ENCODE data around the gene DHX15. TPM values are rescaled to one million over a fixed set of nuclear protein-coding genes. Genes with fewer than 3 reads are reported as not detected.
"Not testable (repeated sequence)": the region's sequence is repeated elsewhere in the genome, so short reads cannot be mapped to it uniquely, and the experiment has no call there.

Gene DHX15
- total RNA-seq, 1 donor from 2014 or later, result 112 TPM

DNA sequence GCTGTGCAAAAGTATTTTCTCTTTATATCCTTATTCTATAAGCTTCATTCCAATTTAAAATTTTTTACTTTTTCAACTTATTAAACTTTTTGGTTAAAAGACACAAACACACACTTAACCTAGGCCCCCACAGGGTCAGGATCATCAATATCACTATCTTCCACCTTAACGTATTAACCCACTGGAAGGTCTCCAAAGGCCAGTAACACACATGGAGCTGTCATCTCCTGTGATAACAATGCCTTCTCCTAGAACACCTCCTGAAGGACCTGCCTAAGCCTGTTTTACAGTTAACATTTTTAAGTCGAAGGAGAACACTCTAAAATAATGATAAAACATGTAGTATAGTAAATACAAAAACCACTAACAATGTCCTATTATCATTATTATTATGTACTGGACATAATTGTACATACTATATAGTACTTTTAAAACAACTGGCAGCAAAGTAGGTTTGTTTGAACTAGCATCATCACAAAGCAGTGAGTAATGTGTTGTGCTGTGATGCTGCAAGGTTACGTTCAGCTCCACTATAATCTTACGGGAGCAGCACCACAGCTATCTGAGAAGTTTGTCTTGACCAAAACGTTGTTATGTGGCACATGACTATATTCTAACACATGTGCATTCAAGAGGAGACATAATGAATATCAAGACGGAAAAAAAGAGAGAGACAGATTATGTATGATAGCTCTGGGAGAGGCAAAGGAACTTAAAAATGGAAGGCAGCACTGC lies 33.7 kb downstream of the DHX15 start:
- no peak for DNase-seq (ENCODE audit: low spot score)

- DNase-seq (ENCODE audit: low spot score), result no peak
Measured at GRCh38 chr4:24547979-24548378, 36.4 kb downstream of the DHX15 start.

GRCh38 chr4:24544208-24544988 lies 40.0 kb downstream of the DHX15 start:
- DNase-seq (ENCODE audit: low spot score), result no peak

DNA sequence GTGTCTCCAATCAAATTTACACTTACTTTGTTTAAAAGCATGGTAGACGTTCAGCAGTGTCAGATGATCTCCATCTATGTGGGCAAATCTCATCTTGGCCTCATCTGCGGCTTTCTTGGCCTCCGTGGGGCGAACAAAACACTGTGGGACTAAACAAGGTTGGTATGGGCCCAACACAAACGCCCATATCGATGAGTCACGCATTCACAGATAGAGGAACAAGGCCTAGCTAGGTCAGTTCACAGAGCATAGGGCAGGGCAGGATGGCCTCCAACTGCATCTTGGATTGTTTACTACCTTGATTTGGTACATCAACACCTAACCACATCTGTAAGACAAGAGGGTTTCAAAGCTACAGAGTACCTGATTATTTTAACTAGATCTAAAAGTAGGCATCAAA lies 47.3 kb downstream of the DHX15 start:
- DNase-seq (ENCODE audit: low spot score), result no peak

DNA sequence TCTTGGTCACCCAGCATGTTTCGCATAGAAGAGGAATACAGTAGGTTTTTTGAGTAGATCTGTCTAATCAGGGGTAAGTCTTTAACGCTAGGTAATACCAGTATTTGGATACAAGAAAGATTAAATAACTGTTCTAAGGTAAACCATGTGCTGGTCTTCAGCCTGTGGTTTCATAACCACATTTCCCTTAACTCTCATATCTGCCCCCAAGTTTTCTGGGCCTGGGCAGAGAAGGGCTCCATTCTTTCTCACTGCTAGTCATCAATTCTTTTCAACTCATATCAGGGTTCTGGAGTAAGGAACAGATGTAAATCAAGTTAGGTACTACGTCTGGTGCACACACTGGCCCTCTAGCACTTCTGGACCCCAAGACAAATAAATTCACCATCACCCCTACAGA lies 49.0 kb downstream of the DHX15 start:
- DNase-seq (ENCODE audit: low spot score), result no peak

- no peak for DNase-seq (ENCODE audit: low spot score)
Measured at GRCh38 chr4:24533364-24533763, 51.0 kb downstream of the DHX15 start.

DNA sequence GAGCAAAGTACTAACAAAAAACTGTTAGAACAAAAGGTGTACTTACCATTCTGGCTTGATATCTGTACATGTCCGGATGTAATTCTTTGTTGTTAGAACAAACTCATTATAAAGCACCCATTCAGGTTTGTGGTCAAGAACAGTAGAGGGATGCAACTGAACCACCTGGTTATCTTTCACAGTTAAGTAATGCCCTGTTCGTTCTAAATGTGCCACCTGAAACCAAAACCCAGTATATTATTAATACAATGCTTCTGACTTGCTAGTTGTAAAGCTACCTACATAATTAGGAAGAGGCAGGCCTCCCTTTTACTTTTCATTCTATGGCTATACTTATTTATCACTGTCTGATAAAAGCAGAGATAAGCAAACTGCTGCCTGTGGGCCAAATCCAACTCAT lies 54.8 kb downstream of the DHX15 start:
- no peak for DNase-seq (ENCODE audit: low spot score)

GRCh38 chr4:24527371-24527770 lies 57.0 kb downstream of the DHX15 start:
- DNase-seq (ENCODE audit: low spot score), result no peak

- no peak for DNase-seq (ENCODE audit: low spot score)
Measured at GRCh38 chr4:24521544-24521943, 62.8 kb downstream of the DHX15 start.

GRCh38 chr4:24519649-24520048 lies 64.7 kb downstream of the DHX15 start:
- DNase-seq (ENCODE audit: low spot score), result no peak

DNA sequence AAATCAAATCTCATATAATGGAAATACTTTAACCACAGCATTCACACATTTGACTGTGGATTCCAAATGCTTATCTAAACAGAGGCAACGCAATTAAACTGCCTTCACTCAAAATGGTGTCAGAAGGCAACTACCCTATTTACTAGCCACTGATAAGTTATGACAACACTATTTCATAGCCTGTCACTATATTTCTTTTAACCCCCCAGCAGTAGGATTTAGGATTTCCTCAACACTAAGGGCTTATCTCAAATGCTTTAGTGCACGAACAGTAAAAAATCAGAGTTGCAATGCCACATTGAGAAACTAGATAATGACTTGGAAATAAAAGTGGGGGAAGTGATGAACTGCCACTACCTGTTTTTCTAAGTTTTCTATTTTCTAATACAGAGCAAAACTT lies 66.7 kb downstream of the DHX15 start:
- DNase-seq (ENCODE audit: low spot score), result no peak

- DNase-seq (ENCODE audit: low spot score), result no peak
Measured at GRCh38 chr4:24516926-24517325, 67.4 kb downstream of the DHX15 start.

DNA sequence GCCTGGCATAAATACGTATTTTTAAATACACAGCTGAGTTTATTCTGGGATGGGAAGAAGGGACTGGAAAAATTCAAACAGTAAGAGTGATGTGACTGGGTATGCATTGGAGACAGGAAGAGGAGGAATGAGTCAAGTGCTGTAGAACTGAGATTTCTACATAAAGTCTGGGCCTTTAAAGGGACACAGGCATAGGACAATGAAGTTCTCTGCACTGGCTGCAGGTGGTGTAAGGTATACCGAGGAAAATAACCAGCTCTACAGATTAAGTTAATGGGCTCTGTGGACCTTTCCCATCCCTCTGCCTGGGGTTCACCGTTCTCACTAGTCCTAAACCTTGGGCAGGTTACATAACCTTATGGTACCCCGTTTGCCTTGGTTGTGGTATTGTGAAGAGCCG lies 68.7 kb downstream of the DHX15 start:
- DNase-seq (ENCODE audit: low spot score), result no peak

- DNase-seq (ENCODE audit: low spot score), result no peak
Measured at GRCh38 chr4:24514808-24515207, 69.5 kb downstream of the DHX15 start.

DNA sequence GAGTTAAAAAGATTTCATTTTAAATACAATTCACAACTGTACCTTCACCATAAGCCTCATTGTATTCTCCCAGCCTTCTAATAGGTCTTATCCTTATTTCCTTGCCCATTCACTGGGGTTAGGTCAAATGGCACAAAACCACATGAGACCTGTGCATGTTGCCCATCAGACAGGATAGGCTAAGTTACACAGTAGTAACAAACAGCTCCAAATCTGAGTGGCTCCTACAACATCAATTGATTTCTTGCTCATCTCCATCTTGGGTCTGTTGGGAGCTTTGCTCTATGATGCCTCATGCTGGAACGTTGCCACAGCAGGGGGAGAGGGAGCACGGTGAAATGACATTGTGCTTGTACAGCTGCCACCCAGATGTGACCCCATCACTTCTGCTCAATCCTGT lies 70.6 kb downstream of the DHX15 start:
- no peak for DNase-seq (ENCODE audit: low spot score)

DNA sequence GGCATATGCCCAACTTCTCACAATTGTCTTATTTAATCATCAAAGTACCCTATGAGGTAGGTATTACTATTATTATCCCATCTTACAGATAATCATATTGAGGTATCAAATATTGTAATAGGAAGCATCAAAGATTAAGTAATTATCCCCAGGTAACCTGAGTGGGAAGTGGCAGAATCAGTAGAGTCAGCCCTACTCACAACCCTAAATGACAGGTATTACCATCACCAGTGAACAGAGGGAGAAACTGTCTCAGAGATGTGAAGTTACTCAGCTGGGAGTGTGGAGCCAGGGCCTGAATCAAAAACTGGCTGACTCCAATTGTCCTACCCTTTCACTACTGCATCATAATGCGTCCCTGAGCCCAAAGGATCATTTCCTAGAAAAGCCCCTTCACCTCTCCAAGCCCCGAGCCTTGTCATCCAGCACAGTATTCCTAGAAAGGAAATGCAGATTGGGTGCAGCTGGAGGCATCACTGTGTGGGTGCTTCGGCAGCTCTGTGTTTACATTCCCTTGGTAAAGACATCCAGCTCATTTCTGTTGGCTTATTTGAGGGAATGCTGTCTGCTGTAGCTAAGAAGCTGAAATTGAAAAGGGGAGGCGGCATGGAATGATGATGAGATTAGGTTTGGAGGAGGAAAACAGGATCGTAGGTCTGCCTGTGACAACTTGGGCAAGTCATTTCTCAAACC lies 72.8 kb downstream of the DHX15 start:
- DNase-seq (ENCODE audit: low spot score), result no peak

- DNase-seq (ENCODE audit: low spot score), result no peak
Measured at GRCh38 chr4:24510091-24510490, 74.3 kb downstream of the DHX15 start.

- DNase-seq (ENCODE audit: low spot score), result no peak
Measured at GRCh38 chr4:24508541-24508940, 75.8 kb downstream of the DHX15 start.

- no peak for DNase-seq (ENCODE audit: low spot score)
Measured at GRCh38 chr4:24507439-24507838, 76.9 kb downstream of the DHX15 start.

- DNase-seq (ENCODE audit: low spot score), result not testable (repeated sequence)
Measured at GRCh38 chr4:24503090-24503489, 81.3 kb downstream of the DHX15 start.

GRCh38 chr4:24497221-24497620 lies 87.1 kb downstream of the DHX15 start:
- no peak for DNase-seq (ENCODE audit: low spot score)

GRCh38 chr4:24496597-24496996 lies 87.8 kb downstream of the DHX15 start:
- DNase-seq (ENCODE audit: low spot score), result no peak

Measured in mesenteric fat pad (tissue), 1 donor.